22Rv1 (cell line): ENCODE results near the gene NPHS1.

Experiments used
- H3K27ac ChIP-seq: fragments of 450-650 bp; 2 replicates; pipeline ENCODE4 v1.5.1; 2017
- ZFX ChIP-seq: fragments of 450-650 bp; IDR thresholded peaks from 2 replicates; pipeline ENCODE4 v1.6.1; 2017; ENCODE audit warnings: antibody characterized with exemption, borderline replicate concordance
- TF ChIP-seq, protein P1 (sequence below): fragments of 450-650 bp; IDR thresholded peaks from 2 replicates; pipeline ENCODE4 v1.5.1; 2017; ENCODE audit warnings: mild to moderate bottlenecking

NPHS1 gene

DNA sequence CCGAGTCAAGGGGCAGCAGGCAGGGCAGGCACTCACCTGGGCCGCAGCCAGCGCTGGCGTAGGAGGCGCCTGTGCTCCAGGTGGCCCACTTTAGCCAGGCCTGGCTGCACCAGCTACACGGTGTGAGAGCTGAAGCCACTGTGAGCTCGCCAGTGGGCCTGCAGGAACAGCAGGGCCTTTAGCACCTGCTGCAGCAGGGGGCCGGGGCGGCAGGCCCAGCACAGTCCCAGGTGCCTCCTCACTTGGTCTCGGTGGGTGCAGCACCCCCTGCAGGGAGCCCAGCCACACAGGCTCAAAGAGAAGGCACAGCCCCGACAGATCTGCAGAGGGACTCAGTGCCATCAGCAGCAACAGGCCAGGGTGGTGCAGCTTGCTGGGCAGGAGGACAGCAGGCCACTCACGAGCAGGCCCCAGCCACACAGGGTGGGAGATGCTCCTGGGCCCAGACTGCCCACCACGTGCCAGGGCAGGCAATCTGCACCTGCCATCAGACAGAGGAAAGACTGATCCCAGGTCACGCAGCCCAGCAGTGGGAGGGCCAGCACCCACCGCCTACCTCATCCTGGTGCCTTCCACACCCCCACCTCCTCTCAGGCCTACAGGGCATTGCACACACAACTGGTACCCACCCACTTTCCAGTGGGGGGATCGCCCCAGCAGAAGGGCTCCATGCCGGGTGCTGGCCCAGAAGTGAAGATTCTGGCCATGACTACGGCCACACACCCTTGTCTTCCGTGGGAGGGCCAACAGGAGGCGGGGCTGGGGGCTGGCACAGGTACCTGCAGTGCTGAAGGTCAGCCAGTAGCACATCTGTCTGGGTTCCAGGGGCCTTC, 61.1 kb downstream of the NPHS1 start:
- TF ChIP-seq ZFX = no peak
- TF ChIP-seq, protein P1, sequence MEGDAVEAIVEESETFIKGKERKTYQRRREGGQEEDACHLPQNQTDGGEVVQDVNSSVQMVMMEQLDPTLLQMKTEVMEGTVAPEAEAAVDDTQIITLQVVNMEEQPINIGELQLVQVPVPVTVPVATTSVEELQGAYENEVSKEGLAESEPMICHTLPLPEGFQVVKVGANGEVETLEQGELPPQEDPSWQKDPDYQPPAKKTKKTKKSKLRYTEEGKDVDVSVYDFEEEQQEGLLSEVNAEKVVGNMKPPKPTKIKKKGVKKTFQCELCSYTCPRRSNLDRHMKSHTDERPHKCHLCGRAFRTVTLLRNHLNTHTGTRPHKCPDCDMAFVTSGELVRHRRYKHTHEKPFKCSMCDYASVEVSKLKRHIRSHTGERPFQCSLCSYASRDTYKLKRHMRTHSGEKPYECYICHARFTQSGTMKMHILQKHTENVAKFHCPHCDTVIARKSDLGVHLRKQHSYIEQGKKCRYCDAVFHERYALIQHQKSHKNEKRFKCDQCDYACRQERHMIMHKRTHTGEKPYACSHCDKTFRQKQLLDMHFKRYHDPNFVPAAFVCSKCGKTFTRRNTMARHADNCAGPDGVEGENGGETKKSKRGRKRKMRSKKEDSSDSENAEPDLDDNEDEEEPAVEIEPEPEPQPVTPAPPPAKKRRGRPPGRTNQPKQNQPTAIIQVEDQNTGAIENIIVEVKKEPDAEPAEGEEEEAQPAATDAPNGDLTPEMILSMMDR = no peak
- no peak overlapping the region for H3K27ac ChIP-seq

GRCh38 chr19:35789978-35790944, 62.0 kb downstream of the NPHS1 start:
- TF ChIP-seq, protein P1 = no peak
- no peak for TF ChIP-seq ZFX
- H3K27ac ChIP-seq = no peak overlapping the region

DNA sequence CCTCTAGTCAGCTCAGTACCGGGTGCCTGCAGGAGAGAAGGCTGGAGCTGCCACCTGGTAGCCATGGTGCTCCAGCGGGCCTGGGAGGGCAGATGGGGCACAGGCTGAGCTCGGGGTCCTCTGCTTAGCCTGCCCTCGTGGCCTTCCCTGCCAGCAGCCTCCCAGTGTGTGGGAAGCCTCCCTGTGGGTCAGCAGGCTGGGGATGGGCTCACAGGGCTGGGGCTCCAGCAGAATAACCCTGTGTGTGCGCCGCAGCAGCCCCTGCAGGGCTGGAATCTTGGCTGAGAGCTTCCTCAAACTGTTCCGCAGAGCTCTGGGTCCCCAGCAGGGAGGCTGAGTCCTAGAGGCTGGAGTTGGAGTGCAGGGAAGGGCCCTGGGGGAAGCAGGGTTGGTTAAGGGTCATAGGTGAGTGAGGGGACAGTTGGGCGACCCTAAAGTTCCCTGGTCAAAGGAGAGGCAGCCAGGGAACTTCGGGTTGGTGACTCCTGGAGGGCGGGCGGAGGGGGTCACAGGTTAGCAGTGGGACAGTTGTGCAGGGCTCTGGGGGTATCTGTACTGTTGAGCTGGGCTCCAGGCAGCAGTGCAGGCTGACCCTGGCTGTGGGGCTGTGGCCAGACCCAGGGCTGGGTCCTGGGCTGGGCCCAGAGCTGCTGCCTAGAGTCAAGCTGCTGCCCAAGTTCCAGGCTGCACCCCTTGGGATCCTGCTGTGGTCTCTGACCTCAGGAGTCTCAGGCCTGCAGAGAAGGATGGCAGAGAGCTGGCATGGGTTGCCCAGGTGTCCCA, 62.9 kb downstream of the NPHS1 start:
- TF ChIP-seq, protein P1 = no peak
- TF ChIP-seq ZFX = no peak
- no peak overlapping the region for H3K27ac ChIP-seq

DNA sequence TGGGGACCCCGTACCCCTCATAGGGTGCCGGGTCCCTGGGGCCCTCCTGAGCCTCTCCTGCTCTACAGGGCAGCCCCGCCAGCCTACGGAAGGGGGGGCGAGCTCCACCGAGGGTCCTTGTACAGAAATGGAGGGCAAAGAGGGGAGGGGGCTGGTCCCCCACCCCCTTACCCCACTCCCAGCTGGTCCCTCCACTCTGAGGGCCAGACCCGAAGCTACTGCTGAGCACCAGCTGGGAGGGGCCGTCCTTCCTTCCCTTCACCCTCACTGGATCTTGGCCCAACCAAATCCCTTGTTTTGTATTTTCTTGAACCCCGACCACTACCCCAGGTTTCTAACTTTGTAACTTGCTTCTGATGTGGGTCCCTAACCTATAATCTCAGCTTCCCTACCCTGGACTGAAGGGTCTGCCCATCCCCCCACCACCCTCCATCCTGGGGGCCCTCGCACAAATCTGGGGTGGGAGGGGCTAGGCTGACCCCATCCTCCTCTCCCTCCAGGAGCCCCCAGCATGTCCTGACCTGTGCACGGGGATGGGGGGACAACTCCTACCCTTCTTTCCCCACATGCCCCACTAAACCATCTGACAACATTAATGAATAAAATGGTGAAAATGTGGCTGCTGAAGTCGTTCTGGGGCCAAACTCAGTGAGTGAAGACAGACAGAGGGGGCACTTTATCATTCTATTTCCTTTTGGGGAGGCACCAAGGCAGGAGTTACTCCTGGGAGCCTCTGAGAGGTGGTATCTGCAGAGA, 63.9 kb downstream of the NPHS1 start:
- TF ChIP-seq, protein P1 = no peak
- no peak for TF ChIP-seq ZFX
- H3K27ac ChIP-seq = no peak overlapping the region

- H3K27ac ChIP-seq = no peak overlapping the region
- TF ChIP-seq, protein P1 = no peak
- TF ChIP-seq ZFX = no peak
Observed at GRCh38 chr19:35787227-35787799, 65.0 kb downstream of the NPHS1 start.
